K562 (cell line): ENCODE results near the gene PHKA1.

ENCODE experiments used
- CTCF ChIP-seq, 3 experiments: IDR thresholded peaks in 2 of 3; conservative IDR thresholded peaks in 1 of 3; 2 replicates each; pipeline ENCODE4 v1.5.1; 2011 to 2012; ENCODE audit warnings: low read length in 3 of 3, mild to moderate bottlenecking in 3 of 3, control low read depth in 2 of 3, improper control_type of control experiment in 1 of 3, inconsistent platforms in 1 of 3, low read depth in 1 of 3, mixed read lengths in 1 of 3, moderate library complexity in 1 of 3; ENCODE audit not compliant: insufficient read depth in 2 of 3
- FOSL1 ChIP-seq: fragments of 200-800 bp; sonication (Bioruptor generic); conservative IDR thresholded peaks from 2 replicates; pipeline ENCODE4 v1.6.1; 2016; ENCODE audit warnings: missing genetic modification characterization, missing compliant biosample characterization
- FOXJ3 ChIP-seq: sonication (generic); formaldehyde crosslinking; IDR thresholded peaks from 2 replicates; pipeline ENCODE4 v1.4.0; 2020; ENCODE audit warnings: mild to moderate bottlenecking, missing genetic modification reagents
- HCFC1 ChIP-seq: IDR thresholded peaks from 2 replicates; pipeline ENCODE4 v1.6.1; 2012; ENCODE audit warnings: low read depth, low read length, improper control_type of control experiment
- MTA1 ChIP-seq: fragments of 450-650 bp; IDR thresholded peaks from 2 replicates; pipeline ENCODE4 v1.6.1; 2017; ENCODE audit warnings: borderline replicate concordance
- POLR2A ChIP-seq: fragments of 450-650 bp; conservative IDR thresholded peaks from 2 replicates; pipeline ENCODE4 v1.6.1; 2016
- PTBP1 ChIP-seq: fragments of 200-400 bp; formaldehyde crosslinking; IDR thresholded peaks from 2 replicates; pipeline ENCODE4 v1.6.1; 2017; ENCODE audit warnings: low read depth, low read length
- SMC3 ChIP-seq: conservative IDR thresholded peaks from 2 replicates; pipeline ENCODE4 v1.6.1; 2011; ENCODE audit warnings: low read depth, low read length, improper control_type of control experiment; ENCODE audit not compliant: insufficient read depth
- STAT5B ChIP-seq: fragments of 250-450 bp; sonication (Bioruptor Pico); IDR thresholded peaks from 2 replicates; pipeline ENCODE4 v1.8.0; 2021; ENCODE audit warnings: mild to moderate bottlenecking, inconsistent platforms
- TGIF2 ChIP-seq: sonication (generic); formaldehyde crosslinking; IDR thresholded peaks from 2 replicates; pipeline ENCODE4 v1.8.1; 2022; ENCODE audit warnings: mild to moderate bottlenecking, missing genetic modification reagents, moderate library complexity
- ZBTB17 ChIP-seq: fragments of 450-650 bp; formaldehyde crosslinking; IDR thresholded peaks from 2 replicates; pipeline ENCODE4 v1.4.0; 2020; ENCODE audit warnings: mild to moderate bottlenecking
- ZNF766 ChIP-seq: fragments of 200-800 bp; sonication (Bioruptor generic); conservative IDR thresholded peaks from 2 replicates; pipeline ENCODE4 v1.6.1; 2016; ENCODE audit warnings: missing genetic modification characterization, missing compliant biosample characterization

DNA sequence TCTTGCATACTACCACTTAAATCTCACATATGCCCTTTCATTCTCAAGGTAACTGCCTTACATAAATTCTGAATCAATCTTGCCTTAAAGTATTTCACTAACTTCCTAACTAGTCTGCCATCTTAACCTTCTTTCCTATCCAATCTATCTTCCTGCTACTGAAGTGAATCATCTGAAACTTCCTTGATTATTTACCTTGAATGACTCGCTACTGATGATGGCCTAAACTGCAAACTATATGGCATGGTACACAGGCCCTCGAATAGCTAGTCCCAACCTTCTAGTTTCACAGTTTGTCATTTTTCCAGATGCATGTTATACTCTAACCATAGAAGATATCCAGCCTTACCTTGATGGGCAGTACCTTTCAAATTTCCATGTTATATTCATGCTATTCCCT lies 19.9 kb downstream of the PHKA1 start:
- TF ChIP-seq ZNF766 (CRISPR knock-in tag) (no peak), POLR2A (no peak), CTCF (IDR thresholded peaks at IDR 0.05 in 2 of 3, conservative IDR thresholded peaks at IDR 0.05 in 1 of 3; ENCODE audit: insufficient read depth in 2 of 3, low read depth in 1 of 3, low read length in 3 of 3) (no peak), SMC3 (no peak), STAT5B (CRISPR knock-in tag) (no peak), FOXJ3 (no peak), PTBP1 (no peak), TGIF2 (no peak), HCFC1 (no peak), MTA1 (no peak), ZBTB17 (no peak), FOSL1 (tag) (no peak)
